ENCODE results near the gene PRELID1.
"Not testable (repeated sequence)": the region's sequence is repeated elsewhere in the genome, so short reads cannot be mapped to it uniquely, and the experiment has no call there.

PRELID1 gene

DNA sequence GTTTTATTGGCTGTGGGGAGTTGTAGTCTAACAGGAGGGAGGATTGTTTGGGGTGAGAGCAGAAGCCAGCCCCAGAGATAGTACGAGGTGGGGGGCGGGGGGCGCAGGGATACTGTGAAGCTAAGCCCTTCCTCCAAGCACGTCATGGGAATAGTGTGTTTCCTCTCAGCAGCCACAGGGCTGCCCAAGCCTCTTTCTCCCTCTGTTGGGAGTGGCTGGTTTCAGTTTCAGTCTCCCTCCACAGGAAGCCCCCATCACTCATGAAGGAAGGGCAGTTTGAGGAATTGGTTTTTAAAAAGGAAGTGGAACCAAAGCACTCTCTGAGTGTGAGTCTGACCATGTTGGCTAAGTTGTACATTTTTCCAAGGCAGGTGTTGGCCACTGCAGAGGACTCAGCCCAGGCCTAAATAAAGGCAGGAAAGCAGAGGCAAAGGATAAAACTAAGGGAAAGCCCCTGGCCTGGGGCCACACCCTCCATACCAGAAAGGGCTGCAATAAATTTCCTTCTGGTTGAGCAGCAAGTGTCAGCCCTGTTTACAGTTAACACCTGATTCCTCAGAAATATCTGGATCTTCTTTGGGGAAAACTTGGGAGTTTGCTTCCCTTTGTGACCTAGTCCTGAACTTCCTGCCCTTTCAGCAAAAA is 3.2 kb upstream of the PRELID1 start:
- peak; percentile 50 for DNase-seq (ENCODE audit: low read depth)

DNA sequence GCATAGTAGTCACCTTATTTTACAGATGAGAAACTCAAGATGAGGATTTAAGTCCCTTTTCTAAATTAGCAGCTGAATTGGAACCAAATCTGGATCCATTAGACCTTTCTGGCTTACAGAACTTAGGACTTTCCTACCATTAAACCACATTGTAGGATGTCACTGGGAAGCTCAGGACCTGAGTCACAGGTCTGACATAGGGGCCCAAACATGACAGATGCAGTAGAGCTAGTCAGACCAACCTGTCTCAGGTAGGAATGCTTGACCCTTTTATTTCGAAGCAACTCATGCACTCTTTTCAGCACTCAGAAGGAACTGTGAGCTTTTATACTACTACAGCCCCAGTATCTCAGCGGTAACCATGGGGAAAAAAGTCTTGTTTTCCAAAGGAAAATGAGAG is 2.6 kb upstream of the PRELID1 start:
- no peak for DNase-seq (ENCODE audit: low read depth)

DNA sequence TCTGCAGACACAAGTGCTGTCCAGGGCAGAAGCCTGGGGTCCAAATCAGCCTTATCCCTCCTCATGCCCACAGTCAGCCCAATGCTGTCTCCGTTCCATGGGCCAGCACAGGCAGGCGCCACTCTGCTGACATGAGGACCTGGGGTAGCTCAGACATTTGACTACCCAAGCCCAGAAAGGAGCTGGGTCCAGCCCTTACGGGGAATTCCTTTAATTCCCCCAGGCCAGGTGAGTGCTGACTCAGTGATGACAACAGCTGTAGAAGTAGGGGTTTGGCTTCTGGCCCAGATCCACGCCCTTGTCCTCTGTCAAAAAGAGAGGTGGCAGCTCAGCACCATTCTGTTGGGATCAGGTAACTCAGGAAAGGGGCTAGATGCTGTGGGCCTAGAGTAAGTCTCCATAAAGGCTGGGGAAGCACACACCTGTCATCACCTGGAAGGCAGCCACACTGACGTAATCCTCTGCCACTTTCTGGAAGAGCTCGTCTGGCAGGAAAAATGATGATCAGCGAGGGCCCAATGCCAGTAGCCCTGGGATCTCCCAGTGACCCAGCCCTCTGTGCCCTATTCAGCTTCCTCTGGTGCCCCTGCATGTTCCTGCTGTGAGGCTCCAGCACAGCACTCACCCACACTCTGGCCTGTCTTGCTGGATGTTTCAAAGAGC is 2.0 kb upstream of the PRELID1 start:
- DNase-seq (ENCODE audit: low read depth) = no peak

DNA sequence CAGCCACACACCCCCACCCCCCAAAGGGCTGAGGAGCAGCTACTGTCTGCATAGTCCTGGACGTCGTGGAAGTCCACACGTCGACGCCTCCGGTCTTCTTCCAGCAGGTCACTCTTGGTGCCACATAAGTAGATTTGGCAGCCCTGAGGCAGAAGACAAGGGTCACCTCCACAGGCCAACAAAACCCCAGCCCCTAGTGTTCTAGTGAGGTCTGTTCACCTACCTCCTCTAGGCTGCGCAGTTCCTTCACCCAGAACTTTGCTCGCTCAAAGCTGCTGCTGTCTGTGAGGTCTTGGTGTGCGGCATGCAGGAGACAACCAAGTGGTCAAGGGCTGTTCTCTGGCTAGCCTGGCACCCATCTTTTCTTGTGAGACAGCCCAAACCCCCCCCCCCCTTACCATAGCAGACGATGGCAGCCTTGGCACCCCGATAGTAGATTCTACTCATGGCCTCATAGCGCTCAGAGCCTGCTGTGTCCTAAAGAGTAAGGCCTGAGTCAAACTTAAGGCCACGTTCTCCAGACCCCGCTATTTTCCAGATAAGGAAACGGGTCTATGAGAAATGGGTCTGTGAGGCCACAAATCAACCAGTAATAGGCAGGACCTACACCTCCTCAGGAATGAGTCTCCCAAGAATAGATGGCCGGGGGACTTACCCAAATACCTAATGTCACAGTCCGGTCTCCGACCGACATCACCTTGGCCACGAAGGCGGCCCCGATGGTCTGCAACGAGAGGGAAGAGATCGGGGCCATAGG is 1.1 kb upstream of the PRELID1 start:
- DNase-seq (ENCODE audit: low read depth) = no peak

DNA sequence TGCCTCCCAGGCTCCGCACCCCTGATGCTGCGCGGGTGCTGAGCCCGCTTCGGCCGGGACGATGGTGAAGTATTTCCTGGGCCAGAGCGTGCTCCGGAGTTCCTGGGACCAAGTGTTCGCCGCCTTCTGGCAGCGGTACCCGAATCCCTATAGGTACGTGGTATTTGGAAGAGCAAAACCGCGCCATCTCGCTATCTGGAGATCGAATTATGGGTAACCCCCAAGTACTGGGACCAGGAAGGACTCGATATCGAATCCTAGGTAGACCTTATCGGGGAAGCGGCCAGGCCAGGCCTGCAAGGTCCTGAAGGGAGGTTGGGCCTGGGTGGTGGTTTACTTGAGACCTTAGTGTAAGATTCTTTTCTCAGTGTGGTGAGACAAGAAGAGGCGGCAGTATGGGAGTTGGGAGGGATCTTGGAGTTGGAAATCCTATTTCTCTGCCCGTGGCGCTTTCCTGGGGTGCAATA is 359 bp downstream of the PRELID1 start:
- DNase-seq (ENCODE audit: low read depth) = no peak

DNA sequence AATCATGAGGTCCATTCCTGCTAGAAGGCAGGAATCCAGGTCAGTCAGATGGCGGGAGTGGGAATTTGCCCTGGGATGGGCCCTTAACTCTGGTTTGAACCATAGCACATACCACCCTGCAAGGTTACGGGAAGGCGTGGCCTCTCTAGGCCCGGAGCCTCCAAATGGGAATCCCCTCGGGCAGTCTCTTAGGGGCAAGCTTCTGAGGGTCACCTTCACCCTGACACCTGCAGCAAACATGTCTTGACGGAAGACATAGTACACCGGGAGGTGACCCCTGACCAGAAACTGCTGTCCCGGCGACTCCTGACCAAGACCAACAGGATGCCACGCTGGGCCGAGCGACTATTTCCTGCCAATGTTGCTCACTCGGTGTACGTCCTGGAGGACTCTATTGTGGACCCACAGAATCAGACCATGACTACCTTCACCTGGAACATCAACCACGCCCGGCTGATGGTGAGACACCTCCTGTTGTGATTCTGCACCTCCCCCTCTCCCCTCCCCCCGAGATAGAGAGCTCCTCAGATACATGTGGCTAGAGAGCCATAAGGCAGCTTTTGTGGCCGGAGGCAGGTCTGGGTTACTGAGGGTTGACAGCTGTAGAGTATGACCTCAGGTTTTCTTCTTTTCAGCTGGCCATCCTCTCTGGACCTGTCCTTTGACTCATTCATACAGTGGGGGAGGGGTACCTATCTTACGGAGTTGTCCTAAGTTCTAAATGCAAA is 957 bp downstream of the PRELID1 start:
- DNase-seq (ENCODE audit: low read depth) = no peak

DNA sequence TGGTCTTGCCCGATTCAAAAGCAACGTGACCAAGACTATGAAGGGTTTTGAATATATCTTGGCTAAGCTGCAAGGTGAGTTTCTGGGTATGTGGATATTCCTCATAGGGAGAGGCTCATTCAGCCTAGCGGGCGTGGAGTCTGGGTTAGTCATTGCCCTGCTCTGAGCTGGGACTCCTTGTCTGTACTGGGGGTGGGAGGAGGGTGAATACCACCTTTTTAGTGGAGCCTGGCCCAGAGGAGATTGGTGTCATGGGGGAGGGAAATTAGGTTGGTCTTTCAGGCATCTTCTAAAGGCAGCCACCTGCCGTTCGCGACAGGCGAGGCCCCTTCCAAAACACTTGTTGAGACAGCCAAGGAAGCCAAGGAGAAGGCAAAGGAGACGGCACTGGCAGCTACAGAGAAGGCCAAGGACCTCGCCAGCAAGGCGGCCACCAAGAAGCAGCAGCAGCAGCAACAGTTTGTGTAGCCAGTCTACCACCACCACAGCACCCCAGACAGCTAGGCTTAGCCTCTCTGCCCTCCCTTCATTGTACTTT is 2.6 kb downstream of the PRELID1 start:
- DNase-seq (ENCODE audit: low read depth) = not testable (repeated sequence)

DNA sequence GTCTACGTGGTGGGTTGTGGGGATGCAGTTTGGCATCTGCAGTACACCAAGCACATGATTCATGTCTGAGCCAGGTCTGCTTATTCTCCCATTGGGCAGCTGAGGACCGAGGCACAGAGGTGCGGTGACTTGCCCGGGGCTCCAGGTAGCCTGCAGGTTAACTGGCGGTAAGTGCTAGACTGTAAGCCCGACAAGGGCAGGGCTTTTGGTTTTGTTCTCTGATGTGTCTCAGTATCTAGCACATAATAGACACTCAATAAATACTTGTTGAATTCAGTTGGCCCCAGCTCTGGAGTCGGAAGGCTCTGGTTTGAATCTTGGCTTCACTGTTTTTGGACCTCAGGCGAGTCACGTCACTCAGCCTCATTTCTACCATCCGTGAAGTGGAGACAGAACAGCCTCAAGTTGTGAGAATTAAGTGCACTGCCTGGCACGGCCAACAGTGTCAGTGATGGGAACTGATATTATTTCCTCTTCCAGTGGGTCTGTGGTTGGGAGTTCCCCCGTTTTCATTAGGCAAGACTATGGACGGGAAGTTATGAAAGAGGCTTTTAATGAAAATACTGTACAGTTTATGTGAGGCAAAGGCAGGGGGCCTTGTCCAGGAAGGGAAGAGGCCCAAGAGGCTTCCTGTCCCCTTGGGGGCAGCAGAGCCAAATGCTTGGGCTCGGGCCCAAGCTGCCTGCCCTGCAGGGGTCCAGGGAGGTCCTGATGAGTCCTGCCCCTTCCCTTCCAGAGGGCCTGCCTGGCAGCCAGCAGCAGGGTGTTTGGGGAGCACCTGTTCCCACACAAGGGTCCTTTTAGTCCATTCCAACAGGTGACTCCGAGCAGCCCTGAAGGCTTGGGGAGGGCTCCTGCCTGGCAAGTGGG is 3.3 kb downstream of the PRELID1 start:
- no peak for DNase-seq (ENCODE audit: low read depth)

DNA sequence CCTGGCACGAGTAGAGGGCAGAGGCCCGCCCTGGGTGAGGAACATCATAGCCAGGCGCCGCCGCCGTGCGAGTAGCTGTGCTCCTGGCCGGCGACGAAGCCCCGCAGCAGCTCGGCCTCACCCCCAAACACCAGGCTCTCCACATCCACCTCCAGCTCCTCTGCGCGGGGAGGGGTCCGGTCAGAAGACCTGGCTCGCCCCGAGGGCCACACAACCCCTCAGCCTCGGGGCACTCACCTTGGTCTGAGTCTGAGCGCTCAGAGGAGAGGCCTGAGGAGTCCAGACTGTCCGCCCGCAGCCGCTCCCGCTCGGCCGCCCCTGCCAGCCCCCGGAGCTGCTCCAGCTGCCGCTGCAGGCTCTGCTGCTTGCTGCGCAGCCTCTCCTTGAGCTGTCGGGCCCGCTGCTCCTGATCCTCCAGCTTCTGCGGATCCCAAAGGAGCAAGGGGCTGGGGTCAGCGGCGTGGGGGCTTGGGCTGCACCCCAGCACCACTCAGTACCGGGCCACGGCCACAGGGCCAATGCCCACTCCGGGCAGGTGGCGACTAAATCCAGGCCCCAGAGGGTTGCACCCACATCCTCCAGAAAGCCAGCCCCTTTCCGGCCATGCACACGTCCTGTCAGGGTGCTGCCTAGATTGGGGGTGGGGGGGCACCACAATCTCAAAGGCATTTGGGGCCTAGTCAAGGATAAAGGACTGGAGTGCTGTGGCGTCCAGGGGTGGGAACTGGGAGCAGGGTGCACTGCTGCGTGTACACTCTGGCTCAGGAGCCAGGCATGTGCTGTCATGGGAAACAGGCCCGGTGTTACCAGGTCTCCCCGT is 4.2 kb downstream of the PRELID1 start:
- DNase-seq (ENCODE audit: low read depth) = no peak

DNA sequence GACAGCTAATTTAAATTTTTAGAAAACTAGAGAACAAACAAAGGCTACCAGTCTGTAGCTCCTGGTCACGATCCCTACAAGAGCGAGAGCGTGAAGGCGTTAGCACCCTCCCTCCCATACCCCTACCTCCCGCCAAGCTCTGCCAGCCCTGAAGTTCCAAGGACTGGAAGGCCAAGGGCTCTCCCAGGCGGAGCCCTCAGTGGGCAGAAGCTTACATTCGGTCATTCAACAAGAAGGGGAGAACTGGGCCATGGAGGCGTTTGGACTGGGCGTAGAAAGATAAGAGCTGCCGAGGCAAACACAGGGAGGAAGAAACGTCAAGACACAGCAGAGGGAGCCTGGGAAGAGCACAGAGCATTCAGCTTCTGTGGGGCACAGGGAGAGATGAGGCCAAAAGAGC is 5.1 kb downstream of the PRELID1 start:
- DNase-seq (ENCODE audit: low read depth) = no peak

DNA sequence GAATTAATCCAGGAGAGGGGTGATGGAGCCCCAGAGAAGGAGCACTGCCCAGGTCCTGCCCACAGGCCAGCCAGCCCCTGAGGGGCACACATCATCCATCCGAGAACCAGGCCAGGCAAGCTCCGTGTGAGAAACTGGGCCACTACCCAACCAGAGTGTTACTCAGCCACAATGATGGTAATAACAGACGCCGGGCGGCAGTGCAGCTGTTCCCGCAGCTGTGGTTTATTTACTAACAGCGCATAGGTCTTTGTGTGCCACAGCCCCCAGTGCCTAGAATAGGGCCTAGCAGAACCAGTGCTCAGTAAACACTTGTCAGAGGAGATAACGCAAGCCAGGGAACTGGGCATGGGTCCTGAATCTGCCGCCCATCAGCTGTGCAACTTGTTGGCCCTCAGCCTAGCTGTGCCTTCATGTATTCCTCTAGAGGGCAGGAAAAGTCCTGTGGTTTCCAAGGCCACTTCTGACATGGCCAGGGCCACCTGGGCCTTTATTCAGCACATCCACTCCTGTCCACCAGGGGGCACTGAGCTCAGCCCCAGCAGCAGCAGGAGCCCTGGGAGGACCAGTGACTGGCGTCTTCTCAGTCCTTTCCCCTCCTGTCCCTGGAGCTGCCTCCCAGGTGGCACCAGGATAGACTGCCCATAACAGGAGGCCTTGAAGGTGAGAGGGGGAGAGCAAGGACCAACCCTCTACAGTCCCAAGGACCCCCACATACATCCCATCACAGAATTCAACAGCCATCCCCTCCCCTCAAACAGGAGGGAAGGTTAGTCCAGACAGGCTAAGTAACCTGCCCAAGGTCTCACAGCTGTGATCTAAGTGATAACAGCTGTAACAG is 6.0 kb downstream of the PRELID1 start:
- no peak for DNase-seq (ENCODE audit: low read depth)

DNA sequence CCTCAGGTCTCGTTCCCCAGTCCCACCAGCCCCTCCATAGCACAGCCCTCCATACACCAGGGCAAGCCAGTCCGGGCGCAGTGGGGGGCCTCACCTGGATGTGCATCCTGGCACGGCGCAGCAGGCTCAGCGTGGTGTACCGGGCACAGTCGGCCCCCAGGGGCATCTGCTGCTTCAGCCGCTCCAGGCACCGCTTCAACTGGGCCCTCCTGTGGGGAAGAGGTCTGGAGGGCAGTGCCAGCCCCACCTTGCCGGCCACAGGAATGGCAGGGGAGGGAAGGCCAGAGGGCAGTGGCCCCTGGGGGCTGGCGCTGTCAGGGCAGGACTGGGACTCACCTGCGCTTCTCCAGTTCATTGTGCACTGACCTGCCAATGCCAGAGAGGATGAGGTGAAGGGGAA is 6.7 kb downstream of the PRELID1 start:
- no peak for DNase-seq (ENCODE audit: low read depth)

DNA sequence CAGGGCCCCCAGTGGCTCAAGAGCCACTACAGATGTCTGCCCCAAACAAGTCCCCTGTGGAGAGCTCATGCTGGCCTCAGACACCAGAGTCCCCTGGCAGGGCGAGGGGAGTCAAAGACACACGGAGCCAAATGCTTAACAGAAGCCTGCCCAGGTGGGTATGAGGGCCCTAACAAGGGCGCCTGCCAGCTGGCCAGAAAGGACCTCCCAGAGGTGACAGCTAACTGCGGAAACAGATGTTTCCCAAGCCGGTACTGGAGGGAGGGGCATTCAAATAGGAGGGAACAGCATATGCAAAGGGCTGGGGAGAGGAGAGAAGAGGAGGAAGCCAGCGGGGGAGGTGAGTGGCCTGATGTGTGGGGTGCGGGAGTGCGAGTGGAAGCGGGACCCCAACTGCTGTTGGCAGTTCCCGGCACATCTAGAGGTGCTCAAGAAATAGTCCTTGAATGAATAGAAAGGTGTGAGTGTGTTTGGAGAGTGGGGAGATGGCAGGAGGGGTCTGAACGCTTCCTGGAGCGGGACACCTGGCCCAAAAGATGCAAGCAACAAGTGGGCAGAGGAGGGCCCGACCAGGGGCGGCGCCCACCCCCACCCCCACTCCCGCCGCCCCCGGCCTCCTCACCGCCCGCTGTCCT is 7.3 kb downstream of the PRELID1 start:
- no peak for DNase-seq (ENCODE audit: low read depth)

DNA sequence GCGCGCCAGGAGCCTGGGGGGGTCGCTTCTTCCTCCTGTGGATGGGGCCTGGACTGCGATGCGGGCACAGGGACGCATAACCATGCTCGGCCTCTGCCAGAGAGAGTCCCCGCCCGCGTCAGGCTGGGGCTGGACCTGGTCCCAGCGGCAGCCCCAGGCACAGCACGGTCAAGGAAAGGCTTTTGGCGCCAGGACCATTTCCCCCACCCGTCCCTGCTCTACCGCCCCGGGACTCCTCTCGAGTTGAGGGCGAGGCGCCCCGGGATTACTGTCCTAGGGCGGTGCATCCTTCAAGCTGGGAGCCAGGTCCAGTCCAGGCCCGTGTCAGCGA is 7.8 kb downstream of the PRELID1 start:
- no peak for DNase-seq (ENCODE audit: low read depth)

DNA sequence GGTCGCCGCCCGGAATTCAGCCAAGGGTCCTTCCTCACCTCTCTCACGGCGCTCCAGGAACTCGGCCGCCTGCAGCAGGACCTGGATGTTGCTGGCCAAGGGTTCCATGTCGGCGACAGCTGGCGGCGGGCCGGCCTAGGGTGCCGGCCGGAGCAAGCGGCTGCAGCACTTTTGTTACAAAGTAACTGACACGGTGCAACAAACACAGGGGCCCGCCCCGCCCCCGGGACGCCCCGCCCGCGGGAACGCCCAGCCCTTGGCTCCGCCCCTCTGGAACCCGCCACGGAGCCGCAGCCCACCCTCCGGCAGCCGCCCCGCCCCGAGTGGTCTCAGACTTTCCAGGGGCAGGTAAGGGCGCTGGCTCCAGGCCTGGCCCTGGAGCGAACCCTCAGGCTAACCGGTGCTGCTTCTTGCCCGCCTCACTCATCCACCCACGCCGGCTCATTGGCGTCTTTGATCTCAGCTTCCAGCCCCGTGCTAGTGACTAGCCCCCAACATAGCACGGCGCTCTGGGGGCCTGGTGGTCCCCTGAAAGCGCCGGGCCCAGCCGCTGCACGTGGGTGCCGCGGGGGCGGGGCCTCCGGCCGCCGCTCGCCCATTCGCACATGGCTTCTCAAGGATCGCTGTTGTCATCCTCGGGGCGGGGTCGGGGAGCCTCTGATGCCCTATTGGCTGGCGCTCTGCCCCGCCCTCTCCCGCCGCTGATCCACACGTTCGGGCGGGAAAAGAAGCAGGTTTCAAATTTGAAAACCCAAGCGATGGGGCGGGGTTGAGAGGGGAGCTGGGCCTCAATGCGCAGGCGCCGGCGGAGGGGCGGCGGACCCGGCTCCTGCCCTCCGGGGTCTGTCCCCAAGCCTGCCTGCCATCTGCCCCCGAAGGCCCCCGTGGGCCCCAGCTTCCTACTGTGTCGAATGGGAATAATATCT is 8.4 kb downstream of the PRELID1 start, which contains the start of gene MXD3:
MXD3 (minus strand) TSS at position 176 of the 926 bp plus-strand sequence; CDS start at position 108, 68 bp downstream.
- DNase-seq (ENCODE audit: low read depth) = peak; percentile 93

DNA sequence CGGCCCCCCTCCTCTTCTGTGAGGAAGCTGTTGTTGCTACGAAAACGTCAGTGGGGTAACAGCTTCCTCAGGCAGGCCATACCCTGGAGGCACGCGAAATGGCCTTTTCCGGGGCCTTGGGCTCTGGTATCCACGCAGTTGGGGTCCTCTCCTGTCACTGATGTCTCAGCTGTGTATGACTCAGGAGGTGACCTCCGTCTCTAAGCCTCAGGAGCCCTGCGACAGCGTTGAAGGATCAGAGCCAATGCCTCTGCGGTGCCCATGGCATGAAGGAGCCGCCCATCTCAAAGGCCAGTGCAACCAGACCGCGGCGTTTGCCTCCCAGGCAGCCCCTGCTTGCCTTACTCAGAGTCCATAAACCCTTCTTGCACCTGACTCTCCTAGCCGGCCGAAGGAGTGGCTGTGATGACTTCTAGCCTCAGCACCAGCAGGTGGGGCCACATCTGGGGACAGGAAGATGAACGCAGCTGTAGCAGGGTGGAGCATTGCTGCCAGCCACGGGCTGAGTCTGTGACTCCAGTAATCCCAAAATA is 9.1 kb downstream of the PRELID1 start:
- DNase-seq (ENCODE audit: low read depth) = no peak

DNA sequence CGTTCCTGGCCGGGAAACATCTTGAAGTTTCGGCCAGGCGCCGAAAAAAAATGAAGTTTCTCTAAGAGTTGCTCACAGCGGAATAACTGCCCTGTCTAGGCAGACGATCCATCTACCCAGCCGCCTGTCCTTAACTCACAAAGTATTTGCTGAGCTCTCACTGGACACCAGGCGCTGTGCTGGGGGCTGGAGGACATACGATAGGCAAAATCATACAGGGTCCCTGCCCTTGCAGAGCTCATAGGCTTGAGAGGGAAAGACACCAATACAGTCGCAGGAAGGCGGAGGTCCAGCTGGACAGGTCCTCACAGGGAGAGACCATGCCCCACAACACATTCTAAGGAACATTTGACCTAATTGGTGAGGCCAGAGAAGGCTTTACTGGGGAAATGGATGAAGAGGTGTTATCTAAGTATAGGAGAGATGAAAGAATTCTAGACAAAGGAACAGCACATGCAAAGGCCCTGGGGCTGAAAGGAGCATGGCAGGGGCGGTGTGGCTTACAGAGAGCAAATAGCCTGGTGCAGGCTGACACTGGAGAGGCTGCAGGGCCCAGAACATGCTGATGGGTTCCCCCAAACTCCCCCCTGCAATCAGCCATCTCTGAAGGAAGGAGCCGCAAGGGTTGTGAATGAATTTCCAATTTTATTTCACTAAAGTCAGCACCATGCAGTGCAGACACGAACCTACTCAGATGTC is 10.1 kb downstream of the PRELID1 start:
- no peak for DNase-seq (ENCODE audit: low read depth)
